Glutamatergic neuron (in vitro differentiated cells): ENCODE data around the gene IQCC. TPM values are rescaled to one million over a fixed set of nuclear protein-coding genes. Genes with fewer than 3 reads are reported as not detected.

Source experiments
- DNase-seq: peaks from one replicate; pipeline ENCODE4 v3.0.0; 2022
- H3K27ac Mint-ChIP-seq: one replicate; pipeline ENCODE4 v1.8.0; 2020; ENCODE audit warnings: mild to moderate bottlenecking, mixed read lengths, inconsistent platforms; ENCODE audit not compliant: unreplicated experiment
- H3K27me3 Mint-ChIP-seq: one replicate; pipeline ENCODE4 v1.8.0; 2020; ENCODE audit warnings: mild to moderate bottlenecking, moderate library complexity, mixed read lengths, inconsistent platforms; ENCODE audit not compliant: unreplicated experiment
- H3K36me3 Mint-ChIP-seq: one replicate; pipeline ENCODE4 v1.8.0; 2020; ENCODE audit warnings: mild to moderate bottlenecking, mixed read lengths, inconsistent platforms; ENCODE audit not compliant: unreplicated experiment
- H3K4me1 Mint-ChIP-seq: one replicate; pipeline ENCODE4 v1.8.0; 2020; ENCODE audit warnings: mild to moderate bottlenecking, low read depth, mixed read lengths, inconsistent platforms; ENCODE audit not compliant: unreplicated experiment
- H3K4me3 Mint-ChIP-seq: one replicate; pipeline ENCODE4 v1.8.0; 2020; ENCODE audit warnings: mild to moderate bottlenecking, mixed read lengths, inconsistent platforms; ENCODE audit not compliant: unreplicated experiment
- H3K9me3 Mint-ChIP-seq: one replicate; pipeline ENCODE4 v1.8.0; 2020; ENCODE audit warnings: mild to moderate bottlenecking, moderate library complexity, mixed read lengths, inconsistent platforms; ENCODE audit not compliant: unreplicated experiment
- total RNA-seq: library from RNA; stranded (reverse); fragmentation: NEBNext Ultra II Directional; extraction: Animal tissue kit (Norgen Biotek cat#: 25700); gene quantifications from one replicate; pipeline ENCODE4 v1.2.1, GENCODE V29; 2021; ENCODE audit not compliant: unreplicated experiment
- TF ChIP-seq, protein P1 (sequence below): fragments of 200-600 bp; sonication (generic); IDR thresholded peaks from one replicate; pipeline ENCODE4 v1.5.0; 2021; ENCODE audit not compliant: partially characterized antibody, unreplicated experiment

The IQCC gene
- total RNA-seq, 1 donor from 2014 or later, result 2.7 TPM

DNA sequence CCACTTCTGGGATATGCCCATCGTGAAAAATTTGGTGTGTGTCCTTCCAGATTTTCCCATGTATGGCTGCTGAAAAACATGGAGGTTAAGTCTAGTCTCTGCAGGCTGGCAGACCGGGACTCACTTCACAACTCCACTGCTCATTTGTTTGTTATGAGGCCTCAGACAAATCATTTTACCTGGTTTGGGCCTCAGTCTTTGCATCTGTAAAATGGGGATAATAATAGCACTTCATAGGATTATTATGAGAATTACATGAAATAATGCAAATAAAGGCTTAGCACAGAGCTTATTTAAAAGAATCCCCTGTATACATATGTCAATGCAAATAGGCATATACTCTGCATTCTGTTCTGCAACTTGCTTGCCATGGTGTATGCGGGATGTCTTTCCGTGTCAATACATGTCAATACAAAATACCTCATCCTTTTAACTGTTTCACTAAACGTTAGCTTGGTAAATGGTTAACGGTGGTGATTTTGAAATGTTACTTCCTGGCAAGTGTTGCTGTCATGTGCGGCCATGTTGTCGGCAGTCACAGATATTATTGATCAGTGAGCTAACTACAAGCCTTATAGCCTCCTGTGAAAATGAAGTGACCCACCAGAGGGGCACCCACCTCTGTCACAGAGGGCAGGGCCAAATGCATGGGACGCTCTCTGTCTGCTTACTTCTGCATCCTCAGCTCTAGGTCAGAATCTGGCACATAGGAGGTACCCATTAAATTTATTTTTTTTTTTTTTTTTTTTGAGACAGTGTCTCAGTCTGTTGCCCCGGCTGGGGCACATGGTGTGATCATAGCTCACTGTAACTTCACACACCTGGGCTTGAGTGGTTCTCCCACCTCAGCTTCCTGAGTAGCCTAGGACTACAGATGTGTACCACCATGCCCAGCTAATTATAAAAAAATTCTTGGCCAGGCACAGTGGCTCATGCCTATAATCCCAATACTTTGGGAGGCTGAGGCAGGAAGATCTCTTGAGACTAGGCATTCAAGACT lies 49.9 kb downstream of the IQCC start:
- H3K9me3 Mint-ChIP-seq, result peaks cover 3% of the 10 kb centered on the region
- TF ChIP-seq, protein P1, sequence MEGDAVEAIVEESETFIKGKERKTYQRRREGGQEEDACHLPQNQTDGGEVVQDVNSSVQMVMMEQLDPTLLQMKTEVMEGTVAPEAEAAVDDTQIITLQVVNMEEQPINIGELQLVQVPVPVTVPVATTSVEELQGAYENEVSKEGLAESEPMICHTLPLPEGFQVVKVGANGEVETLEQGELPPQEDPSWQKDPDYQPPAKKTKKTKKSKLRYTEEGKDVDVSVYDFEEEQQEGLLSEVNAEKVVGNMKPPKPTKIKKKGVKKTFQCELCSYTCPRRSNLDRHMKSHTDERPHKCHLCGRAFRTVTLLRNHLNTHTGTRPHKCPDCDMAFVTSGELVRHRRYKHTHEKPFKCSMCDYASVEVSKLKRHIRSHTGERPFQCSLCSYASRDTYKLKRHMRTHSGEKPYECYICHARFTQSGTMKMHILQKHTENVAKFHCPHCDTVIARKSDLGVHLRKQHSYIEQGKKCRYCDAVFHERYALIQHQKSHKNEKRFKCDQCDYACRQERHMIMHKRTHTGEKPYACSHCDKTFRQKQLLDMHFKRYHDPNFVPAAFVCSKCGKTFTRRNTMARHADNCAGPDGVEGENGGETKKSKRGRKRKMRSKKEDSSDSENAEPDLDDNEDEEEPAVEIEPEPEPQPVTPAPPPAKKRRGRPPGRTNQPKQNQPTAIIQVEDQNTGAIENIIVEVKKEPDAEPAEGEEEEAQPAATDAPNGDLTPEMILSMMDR, result no peak
- H3K36me3 Mint-ChIP-seq, result no peaks in the 10 kb centered on the region
- no peak for DNase-seq
- no peak overlapping the region for H3K27ac Mint-ChIP-seq
- peaks cover 4% of the 10 kb centered on the region for H3K27me3 Mint-ChIP-seq
- no peak overlapping the region for H3K4me3 Mint-ChIP-seq
- peaks cover 12% of the 10 kb centered on the region for H3K4me1 Mint-ChIP-seq

DNA sequence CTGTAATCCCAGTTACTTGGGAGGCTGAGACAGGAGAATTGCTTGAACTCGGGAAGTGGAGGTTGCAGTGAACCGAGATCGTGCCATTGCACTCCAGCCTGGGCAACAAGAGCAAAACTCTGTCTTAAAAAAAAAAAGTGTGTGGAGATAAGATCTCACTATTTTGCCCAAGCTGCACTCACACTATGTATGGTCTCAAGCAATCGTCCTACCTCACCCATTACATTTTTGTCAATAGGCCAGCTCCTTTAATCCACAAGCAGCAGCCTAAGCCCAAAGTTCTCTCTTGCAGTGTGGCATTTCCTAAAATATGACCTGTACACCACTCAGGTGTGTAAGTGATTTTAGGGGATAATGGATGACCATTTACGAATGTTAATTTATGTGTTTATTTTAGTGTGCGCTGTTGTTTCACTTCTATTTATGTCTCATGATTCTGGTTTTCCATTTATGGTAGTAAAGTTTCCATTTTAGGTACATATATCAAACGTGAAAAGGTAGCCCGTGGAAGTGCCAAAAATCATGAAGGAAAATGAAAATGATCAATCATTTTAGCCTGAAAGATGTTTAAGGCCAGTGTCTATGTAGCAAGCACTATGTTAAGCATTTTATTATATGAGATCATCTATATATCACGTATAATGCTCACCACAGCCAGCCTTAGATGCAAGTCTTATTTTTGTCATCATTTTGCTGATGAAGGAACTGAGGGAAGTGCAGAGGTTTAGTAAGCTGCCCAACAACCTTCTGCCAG lies 51.2 kb downstream of the IQCC start:
- no peaks in the 10 kb centered on the region for H3K36me3 Mint-ChIP-seq
- TF ChIP-seq, protein P1, result no peak
- H3K27me3 Mint-ChIP-seq, result peaks cover 5% of the 10 kb centered on the region
- H3K27ac Mint-ChIP-seq, result no peak overlapping the region
- no peak for DNase-seq
- peaks cover 4% of the 10 kb centered on the region for H3K4me1 Mint-ChIP-seq
- H3K9me3 Mint-ChIP-seq, result no peaks in the 10 kb centered on the region
- no peak overlapping the region for H3K4me3 Mint-ChIP-seq

DNA sequence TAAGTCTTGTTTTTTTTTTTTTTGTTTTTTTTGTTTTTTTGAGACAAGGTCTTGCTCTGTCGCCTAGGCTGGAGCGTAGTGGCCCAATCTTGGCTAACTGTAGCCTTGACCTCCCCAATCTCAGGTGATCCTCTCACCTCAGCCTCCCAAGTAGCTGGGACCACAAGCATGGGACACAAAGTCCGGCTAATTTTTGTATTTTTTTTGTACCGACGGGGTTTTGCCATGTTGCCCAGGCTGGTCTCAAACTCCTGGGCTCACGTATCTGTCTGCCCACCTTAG lies 51.7 kb downstream of the IQCC start:
- no peak for DNase-seq
- H3K27me3 Mint-ChIP-seq, result peaks cover 1% of the 10 kb centered on the region
- TF ChIP-seq, protein P1, result no peak
- H3K27ac Mint-ChIP-seq, result no peak overlapping the region
- H3K9me3 Mint-ChIP-seq, result no peaks in the 10 kb centered on the region
- no peaks in the 10 kb centered on the region for H3K36me3 Mint-ChIP-seq
- H3K4me3 Mint-ChIP-seq, result no peak overlapping the region
- no peaks in the 10 kb centered on the region for H3K4me1 Mint-ChIP-seq

Other genes with a start within 250 kb of the IQCC start
- gene KHDRBS1, start 191.8 kb upstream of the IQCC start, total RNA-seq, result 266 TPM
- 23.2 TPM for gene TMEM39B, start 132.7 kb upstream of the IQCC start, total RNA-seq
- 79.0 TPM for gene KPNA6, start 97.6 kb upstream of the IQCC start, total RNA-seq
- gene TXLNA, start 26.0 kb upstream of the IQCC start, total RNA-seq, result 48.6 TPM
- 34.4 TPM for gene CCDC28B, start 5.1 kb upstream of the IQCC start, total RNA-seq
- not detected for gene DCDC2B, start 3.4 kb downstream of the IQCC start, total RNA-seq
- gene TMEM234, start 16.7 kb downstream of the IQCC start, total RNA-seq, result 21.8 TPM
- gene EIF3I, start 16.7 kb downstream of the IQCC start, total RNA-seq, result 103 TPM
- gene FAM167B, start 41.6 kb downstream of the IQCC start, total RNA-seq, result 2.5 TPM
- 0.37 TPM for gene LCK, start 45.6 kb downstream of the IQCC start, total RNA-seq
- 36.9 TPM for gene HDAC1, start 86.4 kb downstream of the IQCC start, total RNA-seq
- gene MARCKSL1, start 130.6 kb downstream of the IQCC start, total RNA-seq, result 912 TPM
- gene FAM229A, start 156.8 kb downstream of the IQCC start, total RNA-seq, result 21.8 TPM
- 1.6 TPM for gene TSSK3, start 156.9 kb downstream of the IQCC start, total RNA-seq
- 161 TPM for gene BSDC1, start 188.8 kb downstream of the IQCC start, total RNA-seq